HG03571 (cell line): ENCODE results near the gene NDUFS1.
"Not testable (repeated sequence)": the region's sequence is repeated elsewhere in the genome, so short reads cannot be mapped to it uniquely, and the experiment has no call there.

Source experiments
- ATAC-seq: cut with Tn5 transposase; IDR thresholded peaks from one replicate; pipeline ENCODE4 v1.9.1; 2021; ENCODE audit not compliant: unreplicated experiment

NDUFS1 gene

GRCh38 chr2:206105541-206105940, 53.7 kb downstream of the NDUFS1 start:
- ATAC-seq: no peak

- ATAC-seq: no peak
Observed at GRCh38 chr2:206105038-206105437, 54.2 kb downstream of the NDUFS1 start.

GRCh38 chr2:206098872-206099271, 60.4 kb downstream of the NDUFS1 start:
- ATAC-seq: not testable (repeated sequence)

GRCh38 chr2:206098471-206098870, 60.8 kb downstream of the NDUFS1 start:
- ATAC-seq: no peak

- ATAC-seq: no peak
Observed at GRCh38 chr2:206096876-206097275, 62.4 kb downstream of the NDUFS1 start.

- ATAC-seq: no peak
Observed at GRCh38 chr2:206095536-206096332, 63.5 kb downstream of the NDUFS1 start.

GRCh38 chr2:206092297-206092696, 66.9 kb downstream of the NDUFS1 start:
- no peak for ATAC-seq

GRCh38 chr2:206088248-206088647, 71.0 kb downstream of the NDUFS1 start:
- ATAC-seq: no peak

- ATAC-seq: no peak
Observed at GRCh38 chr2:206086716-206087350, 72.4 kb downstream of the NDUFS1 start.

GRCh38 chr2:206085742-206086445, 73.3 kb downstream of the NDUFS1 start, which contains the start of gene INO80D:
INO80D (minus strand) TSS chr2:206086174; CDS start chr2:206063016, 23,158 bp downstream.
- ATAC-seq: peak; percentile 86

- peak; percentile 32 for ATAC-seq
Observed at GRCh38 chr2:206084870-206085741, 74.1 kb downstream of the NDUFS1 start.

- ATAC-seq: no peak
Observed at GRCh38 chr2:206084439-206084869, 74.8 kb downstream of the NDUFS1 start.

- peak; percentile 26 for ATAC-seq
Observed at GRCh38 chr2:206083602-206084438, 75.4 kb downstream of the NDUFS1 start.

GRCh38 chr2:206082298-206082843, 76.9 kb downstream of the NDUFS1 start:
- no peak for ATAC-seq

GRCh38 chr2:206080927-206081326, 78.3 kb downstream of the NDUFS1 start:
- ATAC-seq: no peak

GRCh38 chr2:206079699-206080465, 79.4 kb downstream of the NDUFS1 start:
- ATAC-seq: no peak

- ATAC-seq: not testable (repeated sequence)
Observed at GRCh38 chr2:206077879-206078278, 81.4 kb downstream of the NDUFS1 start.

- ATAC-seq: no peak
Observed at GRCh38 chr2:206075113-206075512, 84.1 kb downstream of the NDUFS1 start.

GRCh38 chr2:206071807-206072206, 87.4 kb downstream of the NDUFS1 start:
- ATAC-seq: no peak
